ENCODE results near the gene ASCC3. TPM values are rescaled to one million over a fixed set of nuclear protein-coding genes. Genes with fewer than 3 reads are reported as not detected.
"Not testable (repeated sequence)": the region's sequence is repeated elsewhere in the genome, so short reads cannot be mapped to it uniquely, and the experiment has no call there.

The ASCC3 gene
- total RNA-seq, 1 donor from 2014 or later = 42.0 TPM

DNA sequence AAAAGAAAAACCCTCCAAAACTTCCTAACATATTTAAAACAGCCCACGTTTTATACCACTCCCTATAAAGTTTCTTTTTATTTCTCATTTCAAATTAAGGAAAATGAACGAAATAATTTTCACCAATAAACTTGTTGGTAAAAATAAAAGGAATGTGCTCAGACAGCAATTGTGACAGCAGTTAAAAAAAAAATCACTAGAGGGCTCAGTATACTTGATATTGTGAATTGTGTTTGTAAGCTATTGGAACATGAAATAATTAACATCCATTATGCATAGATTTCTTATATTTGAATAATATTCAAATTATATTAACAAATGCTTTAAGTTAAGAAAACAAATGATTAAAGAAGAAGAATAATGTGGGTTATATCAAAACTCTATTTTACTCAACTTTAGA is 105.5 kb downstream of the ASCC3 start:
- H3K27me3 Mint-ChIP-seq (ENCODE audit: unreplicated experiment) = no peaks in the 10 kb centered on the region
- no peak for DNase-seq (ENCODE audit: extremely low spot score, unreplicated experiment)
- no peak overlapping the region for H3K4me3 Mint-ChIP-seq (ENCODE audit: unreplicated experiment)
- no peaks in the 10 kb centered on the region for H3K9me3 Mint-ChIP-seq (ENCODE audit: unreplicated experiment)
- TF ChIP-seq, protein P1, sequence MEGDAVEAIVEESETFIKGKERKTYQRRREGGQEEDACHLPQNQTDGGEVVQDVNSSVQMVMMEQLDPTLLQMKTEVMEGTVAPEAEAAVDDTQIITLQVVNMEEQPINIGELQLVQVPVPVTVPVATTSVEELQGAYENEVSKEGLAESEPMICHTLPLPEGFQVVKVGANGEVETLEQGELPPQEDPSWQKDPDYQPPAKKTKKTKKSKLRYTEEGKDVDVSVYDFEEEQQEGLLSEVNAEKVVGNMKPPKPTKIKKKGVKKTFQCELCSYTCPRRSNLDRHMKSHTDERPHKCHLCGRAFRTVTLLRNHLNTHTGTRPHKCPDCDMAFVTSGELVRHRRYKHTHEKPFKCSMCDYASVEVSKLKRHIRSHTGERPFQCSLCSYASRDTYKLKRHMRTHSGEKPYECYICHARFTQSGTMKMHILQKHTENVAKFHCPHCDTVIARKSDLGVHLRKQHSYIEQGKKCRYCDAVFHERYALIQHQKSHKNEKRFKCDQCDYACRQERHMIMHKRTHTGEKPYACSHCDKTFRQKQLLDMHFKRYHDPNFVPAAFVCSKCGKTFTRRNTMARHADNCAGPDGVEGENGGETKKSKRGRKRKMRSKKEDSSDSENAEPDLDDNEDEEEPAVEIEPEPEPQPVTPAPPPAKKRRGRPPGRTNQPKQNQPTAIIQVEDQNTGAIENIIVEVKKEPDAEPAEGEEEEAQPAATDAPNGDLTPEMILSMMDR (IDR thresholded peaks at IDR 0.05) = peak; percentile 43
- H3K36me3 Mint-ChIP-seq (ENCODE audit: unreplicated experiment) = peaks cover 3% of the 10 kb centered on the region
- H3K27ac Mint-ChIP-seq (ENCODE audit: unreplicated experiment) = no peak overlapping the region
- H3K4me1 Mint-ChIP-seq (ENCODE audit: unreplicated experiment) = peaks cover 4% of the 10 kb centered on the region

DNA sequence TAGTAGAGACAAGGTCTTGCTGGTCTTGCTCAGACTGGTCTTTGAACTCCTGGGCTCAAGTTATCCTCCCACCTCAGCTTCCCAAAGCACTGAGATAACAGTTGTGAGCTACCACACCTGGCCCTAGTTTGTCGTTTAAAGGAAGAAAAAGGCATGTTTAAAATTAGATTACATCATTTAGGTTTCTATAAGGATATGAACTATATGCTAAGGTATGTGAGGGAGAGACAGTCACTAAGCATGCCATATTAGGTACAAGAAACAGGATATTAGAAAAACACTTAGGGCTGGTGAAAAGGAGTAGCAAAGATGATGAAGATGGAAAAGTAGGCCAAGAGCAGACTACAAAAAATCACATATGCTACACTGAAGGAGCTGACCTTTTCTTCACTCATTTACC is 106.4 kb downstream of the ASCC3 start:
- H3K4me1 Mint-ChIP-seq (ENCODE audit: unreplicated experiment) = peaks cover 4% of the 10 kb centered on the region
- H3K27ac Mint-ChIP-seq (ENCODE audit: unreplicated experiment) = no peak overlapping the region
- H3K9me3 Mint-ChIP-seq (ENCODE audit: unreplicated experiment) = no peaks in the 10 kb centered on the region
- H3K36me3 Mint-ChIP-seq (ENCODE audit: unreplicated experiment) = peaks cover 3% of the 10 kb centered on the region
- no peak for DNase-seq (ENCODE audit: extremely low spot score, unreplicated experiment)
- no peaks in the 10 kb centered on the region for H3K27me3 Mint-ChIP-seq (ENCODE audit: unreplicated experiment)
- no peak overlapping the region for H3K4me3 Mint-ChIP-seq (ENCODE audit: unreplicated experiment)
- TF ChIP-seq, protein P1 (IDR thresholded peaks at IDR 0.05) = no peak

DNA sequence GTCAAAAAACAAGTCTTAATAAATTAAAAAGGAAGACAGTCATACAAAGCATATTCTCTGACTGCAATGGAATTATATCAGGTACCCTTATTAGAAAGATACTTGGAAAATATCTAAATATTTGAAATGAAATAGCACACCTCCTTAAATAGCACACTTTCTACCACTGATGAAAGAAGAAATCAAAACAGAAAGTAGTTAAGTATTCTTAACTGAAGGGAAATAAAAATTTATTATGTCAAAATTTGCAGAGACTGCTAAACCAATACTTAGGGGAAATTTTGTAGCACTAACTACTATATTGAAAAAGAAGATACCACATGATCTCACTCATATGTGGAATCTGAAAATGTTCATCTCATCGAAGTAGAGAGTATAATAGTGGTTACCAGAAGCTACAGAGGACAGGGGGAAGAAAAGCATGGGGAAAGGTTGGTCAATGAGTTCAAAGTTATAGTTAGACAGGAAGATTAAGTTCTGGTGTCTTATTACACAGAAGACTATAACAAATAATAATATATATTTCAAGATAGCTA is 112.2 kb downstream of the ASCC3 start:
- TF ChIP-seq, protein P1 (IDR thresholded peaks at IDR 0.05) = no peak
- no peak for DNase-seq (ENCODE audit: extremely low spot score, unreplicated experiment)
- H3K4me1 Mint-ChIP-seq (ENCODE audit: unreplicated experiment) = no peaks in the 10 kb centered on the region
- H3K36me3 Mint-ChIP-seq (ENCODE audit: unreplicated experiment) = peaks cover 21% of the 10 kb centered on the region
- no peak overlapping the region for H3K27ac Mint-ChIP-seq (ENCODE audit: unreplicated experiment)
- no peak overlapping the region for H3K4me3 Mint-ChIP-seq (ENCODE audit: unreplicated experiment)
- no peaks in the 10 kb centered on the region for H3K9me3 Mint-ChIP-seq (ENCODE audit: unreplicated experiment)
- no peaks in the 10 kb centered on the region for H3K27me3 Mint-ChIP-seq (ENCODE audit: unreplicated experiment)

DNA sequence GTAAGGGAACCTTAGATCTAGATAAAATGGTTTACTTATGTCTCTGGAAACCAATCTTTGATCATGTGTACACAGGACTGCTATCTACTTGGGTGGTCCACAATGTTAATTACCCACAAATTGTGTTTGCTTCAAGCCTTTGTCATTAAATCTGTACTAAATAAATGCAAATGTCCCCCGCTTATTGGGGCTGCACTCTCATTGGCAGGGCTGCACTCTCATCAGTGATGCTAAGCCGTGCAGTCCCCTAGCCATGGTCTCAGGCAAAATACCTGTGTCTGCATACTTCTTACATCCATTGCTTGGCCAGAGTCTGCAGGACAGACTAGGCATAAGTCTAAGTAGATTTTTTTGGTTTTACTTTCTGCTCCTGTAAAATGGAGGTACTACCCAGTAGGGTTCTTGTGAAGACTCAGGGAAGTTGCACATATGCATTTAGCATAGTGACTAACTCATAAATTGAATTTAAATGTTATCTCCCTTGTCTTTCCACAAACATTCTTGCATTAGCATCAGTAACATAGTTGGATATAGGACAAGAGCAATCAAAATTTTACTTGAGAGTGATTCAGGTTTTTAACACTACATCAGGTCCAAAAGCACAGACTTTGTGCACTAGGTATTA is 117.4 kb downstream of the ASCC3 start:
- Mint-ChIP-seq H3K9me3 (ENCODE audit: unreplicated experiment) (peaks cover 1% of the 10 kb centered on the region), H3K4me3 (ENCODE audit: unreplicated experiment) (no peak overlapping the region), H3K27me3 (ENCODE audit: unreplicated experiment) (no peaks in the 10 kb centered on the region), H3K36me3 (ENCODE audit: unreplicated experiment) (peaks cover 61% of the 10 kb centered on the region), H3K4me1 (ENCODE audit: unreplicated experiment) (no peaks in the 10 kb centered on the region), H3K27ac (ENCODE audit: unreplicated experiment) (no peak overlapping the region)
- DNase-seq (ENCODE audit: extremely low spot score, unreplicated experiment) = no peak
- TF ChIP-seq, protein P1 (IDR thresholded peaks at IDR 0.05) = no peak

DNA sequence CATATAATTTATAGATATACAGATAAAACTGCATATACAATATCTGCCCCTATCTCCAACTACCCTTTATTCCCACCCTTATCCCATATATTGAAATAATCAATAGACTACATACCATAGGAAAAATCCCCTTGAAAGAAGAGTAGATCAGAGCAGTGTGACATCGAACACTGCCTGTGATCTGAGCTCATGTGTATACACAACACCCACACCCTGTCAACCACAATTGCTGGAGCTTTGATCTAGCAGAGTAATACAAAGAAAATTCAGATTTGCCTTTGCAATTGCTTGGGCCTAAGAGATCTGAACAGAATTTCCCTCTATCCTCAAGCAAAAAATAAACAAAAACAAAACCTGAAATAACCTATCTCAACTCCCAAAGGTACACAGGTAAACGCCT is 119.3 kb downstream of the ASCC3 start:
- H3K27me3 Mint-ChIP-seq (ENCODE audit: unreplicated experiment) = no peaks in the 10 kb centered on the region
- peaks cover 5% of the 10 kb centered on the region for H3K9me3 Mint-ChIP-seq (ENCODE audit: unreplicated experiment)
- no peak for DNase-seq (ENCODE audit: extremely low spot score, unreplicated experiment)
- no peak overlapping the region for H3K27ac Mint-ChIP-seq (ENCODE audit: unreplicated experiment)
- H3K4me1 Mint-ChIP-seq (ENCODE audit: unreplicated experiment) = no peaks in the 10 kb centered on the region
- TF ChIP-seq, protein P1 (IDR thresholded peaks at IDR 0.05) = no peak
- H3K36me3 Mint-ChIP-seq (ENCODE audit: unreplicated experiment) = peaks cover 63% of the 10 kb centered on the region
- H3K4me3 Mint-ChIP-seq (ENCODE audit: unreplicated experiment) = no peak overlapping the region

DNA sequence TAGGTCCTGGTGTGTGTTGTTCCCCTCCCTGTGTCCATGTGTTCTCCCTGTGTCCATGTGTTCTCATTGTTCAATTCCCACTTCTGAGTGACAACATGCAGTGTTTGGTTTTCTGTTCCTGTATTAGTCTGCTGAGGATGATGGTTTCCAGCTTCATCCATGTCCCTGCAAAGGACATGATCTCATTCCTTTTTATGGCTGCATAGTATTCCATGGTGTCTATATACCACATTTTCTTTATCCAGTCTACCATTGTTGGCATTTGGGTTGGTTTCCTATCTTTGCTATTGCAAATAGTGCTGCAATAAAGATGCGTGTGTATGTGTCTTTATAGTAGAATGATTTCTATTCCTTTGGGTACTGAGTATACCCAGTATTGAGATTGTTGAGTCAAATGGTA is 122.7 kb downstream of the ASCC3 start:
- not testable (repeated sequence) for H3K4me3 Mint-ChIP-seq (ENCODE audit: unreplicated experiment); H3K4me1 Mint-ChIP-seq (ENCODE audit: unreplicated experiment); DNase-seq (ENCODE audit: extremely low spot score, unreplicated experiment); H3K27me3 Mint-ChIP-seq (ENCODE audit: unreplicated experiment); H3K27ac Mint-ChIP-seq (ENCODE audit: unreplicated experiment)
- Mint-ChIP-seq H3K9me3 (ENCODE audit: unreplicated experiment) (peaks cover 10% of the 10 kb centered on the region), H3K36me3 (ENCODE audit: unreplicated experiment) (peaks cover 51% of the 10 kb centered on the region)
